Measurements from ENCODE around the gene PCDH9.

PCDH9 gene

GRCh38 chr13:66914155-66914554, 316.0 kb downstream of the PCDH9 start:
- peak; percentile 26 for DNase-seq
- H3K4ac ChIP-seq (ENCODE audit: low read depth in 1 of 2, low read length in 2 of 2), result no peak overlapping the region
- H2BK12ac ChIP-seq (ENCODE audit: low read length in 2 of 2), result no peak overlapping the region
- no peak overlapping the region for H4K8ac ChIP-seq (ENCODE audit: low read length)
- H3K27ac ChIP-seq (ENCODE audit: low read length, poor library complexity, severe bottlenecking), result no peak overlapping the region
- H3K36me3 ChIP-seq (ENCODE audit: control insufficient read depth in 1 of 2, insufficient read depth in 2 of 2, low read depth in 1 of 2, low read length in 2 of 2), result no peaks in the 10 kb centered on the region
- no peaks in the 10 kb centered on the region for H3K4me1 ChIP-seq (ENCODE audit: control insufficient read depth, insufficient read depth, low read depth, low read length)
- H3K79me1 ChIP-seq (replicated peaks; ENCODE audit: low read length, poor library complexity, severe bottlenecking), result no peaks in the 10 kb centered on the region
- no peak overlapping the region for H3K9ac ChIP-seq (ENCODE audit: low read length)
- H3K4me2 ChIP-seq (ENCODE audit: low read length, poor library complexity, severe bottlenecking), result no peak overlapping the region
- H3K18ac ChIP-seq (ENCODE audit: low read depth in 1 of 2, low read length in 2 of 2), result no peak overlapping the region
- H2BK5ac ChIP-seq (ENCODE audit: low read depth, low read length, poor library complexity, severe bottlenecking), result no peak overlapping the region
- H4K91ac ChIP-seq (ENCODE audit: low read length), result no peak overlapping the region
- no peak overlapping the region for H3K14ac ChIP-seq (ENCODE audit: low read length in 2 of 2)
- no peak overlapping the region for H2AFZ ChIP-seq (ENCODE audit: low read depth, low read length)
- H2BK15ac ChIP-seq (ENCODE audit: low read depth, poor library complexity, severe bottlenecking), result no peak overlapping the region
- no peak overlapping the region for H3K23ac ChIP-seq (ENCODE audit: low read length in 2 of 2)
- 67% methylated on average over 1 of the region's 4 CpGs for WGBS
- no peaks in the 10 kb centered on the region for H3K27me3 ChIP-seq (ENCODE audit: control insufficient read depth in 1 of 2, insufficient read depth in 1 of 2, low read length in 2 of 2)
- no peak overlapping the region for H2AK5ac ChIP-seq (ENCODE audit: low read length, severe bottlenecking)
- no peak overlapping the region for H3K4me3 ChIP-seq (ENCODE audit: insufficient read depth in 1 of 2, low read depth in 1 of 2, low read length in 2 of 2)
- no peaks in the 10 kb centered on the region for H3K9me3 ChIP-seq (ENCODE audit: control insufficient read depth, low read length)
- no peak overlapping the region for H2BK120ac ChIP-seq (ENCODE audit: low read depth, low read length)

DNA sequence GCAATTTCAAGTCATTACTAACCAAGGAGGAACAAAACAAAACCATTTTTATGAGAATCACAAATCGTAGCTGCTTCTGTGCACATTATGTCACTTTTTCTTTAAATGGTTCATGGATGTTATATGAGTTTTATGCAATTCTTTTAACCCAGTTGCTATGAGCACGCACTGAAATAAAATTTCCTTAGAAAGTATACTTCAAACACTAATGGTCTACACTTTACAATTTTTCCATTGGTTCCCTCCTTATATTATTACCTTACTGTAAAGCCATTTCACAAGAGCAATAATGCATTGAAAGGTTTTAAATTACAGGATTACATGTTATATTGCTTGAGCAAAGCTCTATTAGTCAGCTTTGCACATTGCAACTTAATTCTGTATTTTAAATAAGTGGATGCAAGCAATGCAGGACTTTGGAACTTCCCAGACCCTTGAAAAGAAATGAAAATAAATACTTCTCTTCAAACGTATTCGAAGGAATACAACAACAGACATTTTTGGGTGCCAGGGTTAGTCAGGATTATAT, 318.7 kb downstream of the PCDH9 start:
- Histone ChIP-seq H3K4ac (ENCODE audit: low read depth in 1 of 2, low read length in 2 of 2) (no peak overlapping the region), H3K4me2 (ENCODE audit: low read length, poor library complexity, severe bottlenecking) (no peak overlapping the region), H3K36me3 (ENCODE audit: control insufficient read depth in 1 of 2, insufficient read depth in 2 of 2, low read depth in 1 of 2, low read length in 2 of 2) (no peaks in the 10 kb centered on the region), H2BK120ac (ENCODE audit: low read depth, low read length) (no peak overlapping the region), H2BK15ac (ENCODE audit: low read depth, poor library complexity, severe bottlenecking) (no peak overlapping the region), H3K9me3 (ENCODE audit: control insufficient read depth, low read length) (no peaks in the 10 kb centered on the region), H2AK5ac (ENCODE audit: low read length, severe bottlenecking) (no peak overlapping the region), H2BK12ac (ENCODE audit: low read length in 2 of 2) (no peak overlapping the region), H2BK5ac (ENCODE audit: low read depth, low read length, poor library complexity, severe bottlenecking) (no peak overlapping the region), H3K4me3 (ENCODE audit: insufficient read depth in 1 of 2, low read depth in 1 of 2, low read length in 2 of 2) (no peak overlapping the region), H3K14ac (ENCODE audit: low read length in 2 of 2) (no peak overlapping the region), H3K9ac (ENCODE audit: low read length) (no peak overlapping the region), H3K27ac (ENCODE audit: low read length, poor library complexity, severe bottlenecking) (no peak overlapping the region), H2AFZ (ENCODE audit: low read depth, low read length) (no peak overlapping the region), H3K79me1 (replicated peaks; ENCODE audit: low read length, poor library complexity, severe bottlenecking) (no peaks in the 10 kb centered on the region), H3K27me3 (ENCODE audit: control insufficient read depth in 1 of 2, insufficient read depth in 1 of 2, low read length in 2 of 2) (no peaks in the 10 kb centered on the region), H4K8ac (ENCODE audit: low read length) (no peak overlapping the region), H3K4me1 (ENCODE audit: control insufficient read depth, insufficient read depth, low read depth, low read length) (no peaks in the 10 kb centered on the region), H3K18ac (ENCODE audit: low read depth in 1 of 2, low read length in 2 of 2) (no peak overlapping the region), H3K23ac (ENCODE audit: low read length in 2 of 2) (no peak overlapping the region), H4K91ac (ENCODE audit: low read length) (no peak overlapping the region)
- DNase-seq, result no peak
- 100% methylated on average over 1 of the region's 4 CpGs for WGBS

- H2BK12ac ChIP-seq (ENCODE audit: low read length in 2 of 2), result no peak overlapping the region
- no peaks in the 10 kb centered on the region for H3K4me1 ChIP-seq (ENCODE audit: control insufficient read depth, insufficient read depth, low read depth, low read length)
- no peak overlapping the region for H3K4me2 ChIP-seq (ENCODE audit: low read length, poor library complexity, severe bottlenecking)
- H3K4me3 ChIP-seq (ENCODE audit: insufficient read depth in 1 of 2, low read depth in 1 of 2, low read length in 2 of 2), result no peak overlapping the region
- H3K79me1 ChIP-seq (replicated peaks; ENCODE audit: low read length, poor library complexity, severe bottlenecking), result no peaks in the 10 kb centered on the region
- H3K23ac ChIP-seq (ENCODE audit: low read length in 2 of 2), result no peak overlapping the region
- H3K27me3 ChIP-seq (ENCODE audit: control insufficient read depth in 1 of 2, insufficient read depth in 1 of 2, low read length in 2 of 2), result no peaks in the 10 kb centered on the region
- no peak overlapping the region for H2BK5ac ChIP-seq (ENCODE audit: low read depth, low read length, poor library complexity, severe bottlenecking)
- H3K27ac ChIP-seq (ENCODE audit: low read length, poor library complexity, severe bottlenecking), result no peak overlapping the region
- no peaks in the 10 kb centered on the region for H3K9me3 ChIP-seq (ENCODE audit: control insufficient read depth, low read length)
- WGBS, result 85% methylated on average over 3 of the region's 3 CpGs
- no peak overlapping the region for H2BK15ac ChIP-seq (ENCODE audit: low read depth, poor library complexity, severe bottlenecking)
- H4K8ac ChIP-seq (ENCODE audit: low read length), result no peak overlapping the region
- no peak overlapping the region for H2AFZ ChIP-seq (ENCODE audit: low read depth, low read length)
- no peak overlapping the region for H3K9ac ChIP-seq (ENCODE audit: low read length)
- H2AK5ac ChIP-seq (ENCODE audit: low read length, severe bottlenecking), result no peak overlapping the region
- H3K18ac ChIP-seq (ENCODE audit: low read depth in 1 of 2, low read length in 2 of 2), result no peak overlapping the region
- H3K36me3 ChIP-seq (ENCODE audit: control insufficient read depth in 1 of 2, insufficient read depth in 2 of 2, low read depth in 1 of 2, low read length in 2 of 2), result no peaks in the 10 kb centered on the region
- DNase-seq, result no peak
- H4K91ac ChIP-seq (ENCODE audit: low read length), result no peak overlapping the region
- no peak overlapping the region for H3K14ac ChIP-seq (ENCODE audit: low read length in 2 of 2)
- H2BK120ac ChIP-seq (ENCODE audit: low read depth, low read length), result no peak overlapping the region
- H3K4ac ChIP-seq (ENCODE audit: low read depth in 1 of 2, low read length in 2 of 2), result no peak overlapping the region
Observed at GRCh38 chr13:66899955-66900354, 330.2 kb downstream of the PCDH9 start.

DNA sequence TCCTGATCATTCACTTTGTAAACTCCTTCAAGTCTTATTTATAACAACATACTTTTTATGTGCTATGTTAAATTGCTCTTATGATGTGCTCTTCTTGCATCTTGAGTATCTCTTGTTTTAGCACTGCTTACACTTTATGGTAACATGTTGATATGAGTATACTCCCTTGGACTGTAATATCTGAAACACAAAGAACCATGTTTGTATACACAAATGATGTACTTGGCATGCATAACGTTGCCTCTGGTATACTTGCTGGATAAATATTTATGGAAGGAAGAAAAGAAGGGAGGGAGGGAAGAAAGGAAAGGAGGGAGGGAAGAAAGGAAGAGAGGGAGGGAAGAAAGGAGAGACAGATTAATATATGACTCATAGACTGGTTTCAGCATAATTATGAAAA, 333.2 kb downstream of the PCDH9 start:
- no peak overlapping the region for H2BK15ac ChIP-seq (ENCODE audit: low read depth, poor library complexity, severe bottlenecking)
- no peak overlapping the region for H3K18ac ChIP-seq (ENCODE audit: low read depth in 1 of 2, low read length in 2 of 2)
- no peak overlapping the region for H3K27ac ChIP-seq (ENCODE audit: low read length, poor library complexity, severe bottlenecking)
- peak; percentile 16 for DNase-seq
- no peak overlapping the region for H3K4me2 ChIP-seq (ENCODE audit: low read length, poor library complexity, severe bottlenecking)
- H3K4ac ChIP-seq (ENCODE audit: low read depth in 1 of 2, low read length in 2 of 2), result no peak overlapping the region
- H2BK12ac ChIP-seq (ENCODE audit: low read length in 2 of 2), result no peak overlapping the region
- WGBS, result 13% methylated on average over 1 of the region's 1 CpG
- H3K36me3 ChIP-seq (ENCODE audit: control insufficient read depth in 1 of 2, insufficient read depth in 2 of 2, low read depth in 1 of 2, low read length in 2 of 2), result no peaks in the 10 kb centered on the region
- H2BK120ac ChIP-seq (ENCODE audit: low read depth, low read length), result no peak overlapping the region
- no peaks in the 10 kb centered on the region for H3K4me1 ChIP-seq (ENCODE audit: control insufficient read depth, insufficient read depth, low read depth, low read length)
- no peak overlapping the region for H2BK5ac ChIP-seq (ENCODE audit: low read depth, low read length, poor library complexity, severe bottlenecking)
- H4K8ac ChIP-seq (ENCODE audit: low read length), result no peak overlapping the region
- H2AK5ac ChIP-seq (ENCODE audit: low read length, severe bottlenecking), result no peak overlapping the region
- no peak overlapping the region for H3K9ac ChIP-seq (ENCODE audit: low read length)
- no peak overlapping the region for H2AFZ ChIP-seq (ENCODE audit: low read depth, low read length)
- no peak overlapping the region for H3K23ac ChIP-seq (ENCODE audit: low read length in 2 of 2)
- H3K27me3 ChIP-seq (ENCODE audit: control insufficient read depth in 1 of 2, insufficient read depth in 1 of 2, low read length in 2 of 2), result no peaks in the 10 kb centered on the region
- H3K14ac ChIP-seq (ENCODE audit: low read length in 2 of 2), result no peak overlapping the region
- no peak overlapping the region for H4K91ac ChIP-seq (ENCODE audit: low read length)
- no peaks in the 10 kb centered on the region for H3K79me1 ChIP-seq (replicated peaks; ENCODE audit: low read length, poor library complexity, severe bottlenecking)
- H3K4me3 ChIP-seq (ENCODE audit: insufficient read depth in 1 of 2, low read depth in 1 of 2, low read length in 2 of 2), result no peak overlapping the region
- no peaks in the 10 kb centered on the region for H3K9me3 ChIP-seq (ENCODE audit: control insufficient read depth, low read length)
